Measurements from ENCODE around the gene AATK. TPM values are rescaled to one million over a fixed set of nuclear protein-coding genes. Genes with fewer than 3 reads are reported as not detected.

The AATK gene
- total RNA-seq, 1 experiment from 2014 or later: 4.4 TPM

- CTCF ChIA-PET: interaction anchor here (0.7 to 3.5 kb wide), 8 partner anchors 18 to 375 kb away, joined by 3 to 34 read pairs (median 5); no protein-coding TSS in a partner anchor
- peak; percentile 55 for ATAC-seq
- intact Hi-C loops (cut with micrococcal nuclease): no loop called here
- Histone ChIP-seq H3K27me3 (ENCODE audit: insufficient read depth, low read length) (no peaks in the 10 kb centered on the region), H3K4me2 (ENCODE audit: low read length) (peak overlapping the region; percentile 94), H3K9ac (ENCODE audit: low read length) (peak overlapping the region; percentile 72), H3K4me3 (replicated peaks in 1 of 2; ENCODE audit: low read depth in 1 of 2, low read length in 2 of 2) (peak overlapping the region; percentile 44 to 53), H3K27ac (ENCODE audit: low read depth, low read length) (peak overlapping the region; percentile 95), H3K4me1 (ENCODE audit: control insufficient read depth in 1 of 2, insufficient read depth in 2 of 2, low read length in 2 of 2) (peaks cover 65 to 84% of the 10 kb centered on the region in 2 experiments), H3K79me2 (ENCODE audit: insufficient read depth, low read length) (peaks cover 13% of the 10 kb centered on the region; the same call in 1 of the 2 replicates), H3K9me3 (ENCODE audit: control insufficient read depth in 1 of 2, insufficient read depth in 1 of 2, low read depth in 1 of 2, low read length in 2 of 2) (no peaks in the 10 kb centered on the region), H3K9me2 (ENCODE audit: insufficient read depth) (no peaks in the 10 kb centered on the region), H2AFZ (ENCODE audit: low read depth, low read length, poor library complexity, severe bottlenecking) (no peak overlapping the region), H4K20me1 (ENCODE audit: insufficient read depth) (no peaks in the 10 kb centered on the region), H3K36me3 (ENCODE audit: control insufficient read depth in 1 of 2, insufficient read depth in 2 of 2, low read length in 2 of 2) (peaks cover 0 to 24% of the 10 kb centered on the region in 2 experiments; a peak in 2 of 4 replicates)
- TF ChIP-seq POLR2A (IDR thresholded peaks at IDR 0.05; ENCODE audit: borderline replicate concordance, extremely low read depth, insufficient read depth, insufficient read length): no peak
- no peak for TF ChIP-seq EGR1 (IDR thresholded peaks at IDR 0.05; ENCODE audit: low read depth)
- no peak for TF ChIP-seq FOSL1 (IDR thresholded peaks at IDR 0.05; ENCODE audit: low read depth)
- TF ChIP-seq CBX3 (IDR thresholded peaks at IDR 0.05; ENCODE audit: low read depth): no peak
- no peak for TF ChIP-seq SIN3A (IDR thresholded peaks at IDR 0.05; ENCODE audit: low read depth)
- no peak for TF ChIP-seq SRF (IDR thresholded peaks at IDR 0.05; ENCODE audit: low read depth)
- TF ChIP-seq ZNF274 (IDR thresholded peaks at IDR 0.05; ENCODE audit: low read depth, low read length): no peak
- no peak for TF ChIP-seq ZFX (IDR thresholded peaks at IDR 0.05)
- TF ChIP-seq JUND (IDR thresholded peaks at IDR 0.05): no peak
- no peak for TF ChIP-seq ELF1 (IDR thresholded peaks at IDR 0.05; ENCODE audit: borderline replicate concordance, low read depth)
- TF ChIP-seq EZH2 (IDR thresholded peaks at IDR 0.05): no peak
- TF ChIP-seq CTCF (IDR thresholded peaks at IDR 0.05 in 2 of 3, conservative IDR thresholded peaks at IDR 0.05 in 1 of 3; ENCODE audit: borderline replicate concordance in 1 of 3, insufficient read depth in 1 of 3, low read depth in 2 of 3, low read length in 2 of 3): peak in 2 of 3 experiments; percentile 69 to 74; a peak in 4 of 6 replicates
- no peak for TF ChIP-seq EZH2phosphoT487 (IDR thresholded peaks at IDR 0.05; ENCODE audit: borderline replicate concordance)
- TF ChIP-seq MAX (IDR thresholded peaks at IDR 0.05): no peak
- no peak for TF ChIP-seq SP1 (IDR thresholded peaks at IDR 0.05; ENCODE audit: low read depth)
- peak; percentile 53 for TF ChIP-seq POLR2AphosphoS5 (IDR thresholded peaks at IDR 0.05; ENCODE audit: low read depth, low read length)
- TF ChIP-seq YY1 (IDR thresholded peaks at IDR 0.05; ENCODE audit: extremely low read depth, insufficient replicate concordance, low read depth, low read length): peak; percentile 15
- TF ChIP-seq CEBPB (IDR thresholded peaks at IDR 0.05; ENCODE audit: low read depth): no peak
- peak; percentile 29 for TF ChIP-seq ZBTB33 (IDR thresholded peaks at IDR 0.05; ENCODE audit: extremely low read depth, insufficient replicate concordance, low read length)
- TF ChIP-seq ATF3 (IDR thresholded peaks at IDR 0.05): no peak
- TF ChIP-seq TCF7L2 (IDR thresholded peaks at IDR 0.05; ENCODE audit: borderline replicate concordance, extremely low read depth, insufficient read depth, insufficient read length): peak; percentile 83
- POLR2A ChIA-PET: interaction anchor here (0.6 to 1.2 kb wide), 2 partner anchors 47 to 85 kb away, joined by 3 read pairs; no protein-coding TSS in a partner anchor
- RAD21 ChIA-PET (ENCODE audit: low non-redundant PET in 1 of 2, low total read pairs in 2 of 2, uncharacterized antibody in 2 of 2, unreplicated experiment in 2 of 2): interaction anchor here (0.6 to 1.2 kb wide), 3 partner anchors 26 to 74 kb away, joined by 3 to 6 read pairs (median 3); no protein-coding TSS in a partner anchor
- peak; percentile 75 for DNase-seq (ENCODE audit: low read depth, low spot score)
- BruUV-seq (replicated peaks): TSS peak; percentile 18
Measured at GRCh38 chr17:81097134-81097942, 68.7 kb downstream of the AATK start.

All from HCT116 (cell line).